GM18511 (cell line): ENCODE measurements around the gene CD55.
"Not testable (repeated sequence)": the region's sequence is repeated elsewhere in the genome, so short reads cannot be mapped to it uniquely, and the experiment has no call there.

Experiments used
- ATAC-seq: cut with Tn5 transposase; IDR thresholded peaks from one replicate; pipeline ENCODE4 v1.9.1; 2021; ENCODE audit warnings: mild to moderate bottlenecking, moderate library complexity; ENCODE audit not compliant: unreplicated experiment

CD55 gene

DNA sequence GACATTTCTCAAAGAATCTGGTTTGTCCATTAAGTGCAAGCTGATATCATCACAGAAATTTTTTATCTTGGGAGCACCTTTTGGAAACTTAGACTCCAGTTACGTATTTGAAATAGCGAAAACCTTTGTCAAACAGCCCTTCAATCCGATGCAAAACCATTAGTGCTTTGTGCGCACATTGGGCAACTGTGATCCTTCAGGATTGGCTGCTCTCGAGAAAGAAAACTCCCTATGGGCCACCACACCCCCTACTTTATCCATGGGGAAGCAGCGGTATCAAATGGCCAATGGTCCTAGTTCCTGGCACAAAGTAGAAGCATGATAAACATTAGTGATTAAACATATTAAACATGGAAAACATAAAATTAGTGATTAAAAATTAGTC, 16.0 kb upstream of the CD55 start:
- no peak for ATAC-seq

DNA sequence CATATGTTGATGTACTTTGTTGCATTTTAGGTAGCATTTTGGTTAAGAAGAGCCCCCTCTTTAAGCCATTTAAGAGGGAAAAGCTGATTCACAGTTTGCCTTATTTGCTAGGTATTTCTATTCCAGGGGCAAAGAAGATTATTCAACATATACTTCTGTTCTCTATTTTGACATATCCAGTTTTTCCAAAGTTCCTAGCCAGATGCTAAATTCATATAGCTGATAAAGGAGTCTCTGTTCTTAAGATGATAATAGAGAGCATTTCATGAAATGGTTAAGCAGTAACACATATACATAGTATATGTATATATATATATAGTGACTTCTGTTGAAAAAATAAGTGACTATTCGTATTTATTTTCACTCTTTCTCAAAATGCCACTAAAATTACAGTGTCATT, 15.5 kb upstream of the CD55 start:
- ATAC-seq: no peak

DNA sequence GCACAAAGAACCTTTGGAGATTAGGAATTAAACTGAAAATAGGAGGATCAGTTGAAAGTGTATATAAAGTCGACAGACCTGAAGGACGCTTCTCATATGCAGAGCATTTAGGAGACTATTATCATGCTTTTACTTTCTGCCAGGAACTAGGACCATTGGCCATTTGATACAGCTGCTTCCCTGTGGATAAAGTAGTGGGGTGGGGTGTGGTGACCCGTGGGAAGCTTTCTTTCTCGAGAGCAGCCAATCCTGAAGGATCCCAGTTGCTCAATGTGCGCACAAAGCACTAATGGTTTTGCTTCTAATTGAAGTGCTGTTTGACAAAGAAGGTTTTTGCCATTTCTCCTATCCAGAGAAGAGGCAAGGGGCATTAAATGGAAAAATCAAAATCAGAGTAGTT, 14.9 kb upstream of the CD55 start:
- ATAC-seq: no peak

DNA sequence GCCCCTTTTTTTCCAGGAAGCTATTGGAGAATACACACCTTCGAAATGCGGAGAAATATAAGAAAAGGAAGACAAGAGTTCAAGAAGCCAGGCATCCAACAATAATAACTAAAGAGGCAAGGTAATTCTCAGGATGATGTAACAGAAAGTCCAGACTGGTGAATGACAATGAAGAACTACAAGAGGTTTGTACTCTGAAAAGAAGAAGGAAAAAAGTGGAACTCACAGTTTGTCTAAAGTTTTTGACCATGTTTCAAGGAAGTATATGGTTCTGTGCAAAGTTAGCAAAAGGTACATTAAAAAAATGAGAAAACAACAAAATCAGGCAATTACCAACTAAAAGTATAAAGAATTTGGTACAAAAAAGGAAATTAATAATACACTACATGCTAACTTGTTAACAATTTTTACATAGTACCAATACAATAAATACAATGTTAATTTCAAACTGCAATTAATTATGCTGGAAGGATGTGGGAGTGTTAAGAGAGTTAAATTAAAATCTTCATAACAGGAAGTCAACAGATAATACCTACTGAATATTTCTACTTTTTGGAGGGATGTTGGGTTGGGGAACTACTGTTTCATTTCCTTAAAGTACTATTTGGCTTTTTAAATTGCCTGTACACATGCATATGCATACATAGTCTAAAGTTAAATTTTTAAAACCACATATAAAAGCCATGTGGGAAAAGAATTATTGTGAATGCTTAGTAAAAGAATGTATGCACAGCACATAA, 12.9 kb upstream of the CD55 start:
- ATAC-seq: no peak

DNA sequence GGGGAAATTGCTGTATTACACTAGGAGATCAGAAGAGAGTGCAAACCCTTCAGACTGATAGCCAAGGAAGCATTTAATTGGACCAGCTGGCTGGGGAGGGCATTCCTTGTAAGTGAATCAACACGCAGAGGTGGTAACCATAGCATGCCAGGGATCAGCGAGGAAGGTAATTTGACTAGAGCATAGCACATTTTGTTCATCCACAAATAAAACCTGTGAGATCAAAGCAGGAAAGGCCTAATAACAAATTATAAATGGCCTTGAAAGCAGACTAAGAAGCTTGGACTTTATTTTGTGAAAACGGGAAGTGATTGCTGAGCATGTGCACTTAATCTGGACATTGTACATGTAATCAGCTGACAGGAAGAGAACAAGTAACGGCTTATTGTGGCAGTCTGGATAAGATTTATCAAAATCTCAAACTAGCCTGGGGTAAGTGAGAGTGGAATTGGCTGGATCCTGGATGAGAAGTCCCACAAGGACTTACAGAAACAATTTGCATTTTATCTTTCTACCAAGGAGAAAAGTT, 11.7 kb upstream of the CD55 start:
- ATAC-seq: no peak

DNA sequence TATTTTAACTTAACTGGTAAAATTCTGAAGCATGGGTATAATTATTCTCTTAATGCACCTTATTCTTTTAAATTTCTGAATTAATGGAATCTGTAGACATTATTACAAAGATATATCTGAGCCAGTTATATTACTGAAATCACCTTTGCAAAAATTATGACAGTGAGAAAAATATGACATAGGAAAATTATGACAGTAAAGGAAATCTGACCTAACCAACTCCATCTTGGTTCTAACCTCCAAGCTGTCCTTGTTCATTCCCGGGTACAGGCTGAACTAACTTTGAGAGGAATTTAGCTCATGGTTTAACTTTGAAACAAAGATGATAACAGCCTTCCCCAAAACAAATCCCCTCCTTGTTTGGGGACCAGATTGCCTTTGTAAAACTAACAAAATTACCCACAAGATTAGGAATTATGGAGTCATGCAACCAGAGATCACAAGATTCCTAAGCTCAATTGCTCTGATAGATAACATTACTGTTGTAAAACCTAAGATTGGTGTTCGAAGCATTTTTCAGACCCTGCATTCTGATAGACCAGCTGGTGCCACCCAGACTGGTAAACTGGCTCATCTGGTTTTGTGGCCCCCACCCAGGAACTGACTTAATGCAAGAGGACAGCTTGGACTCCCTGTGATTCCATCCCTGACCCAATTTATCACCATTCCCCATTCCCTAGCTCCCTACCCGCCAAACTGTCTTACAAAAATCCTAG, 9.4 kb upstream of the CD55 start:
- no peak for ATAC-seq

DNA sequence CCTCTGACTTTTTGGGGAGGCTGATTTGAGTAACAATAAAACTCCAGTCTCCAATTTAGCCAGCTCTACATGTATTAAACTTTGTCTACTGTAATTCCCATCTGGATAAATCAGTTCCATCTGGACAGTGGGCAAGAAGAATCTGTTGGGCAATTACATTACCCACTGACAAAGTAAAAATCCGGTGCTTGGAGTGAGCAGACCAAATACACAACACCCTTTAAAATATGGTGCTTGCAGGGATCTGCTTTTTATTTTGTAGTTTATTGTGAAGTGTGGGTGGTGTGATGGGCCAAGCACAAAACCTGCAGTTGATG, 8.9 kb upstream of the CD55 start:
- ATAC-seq: no peak

DNA sequence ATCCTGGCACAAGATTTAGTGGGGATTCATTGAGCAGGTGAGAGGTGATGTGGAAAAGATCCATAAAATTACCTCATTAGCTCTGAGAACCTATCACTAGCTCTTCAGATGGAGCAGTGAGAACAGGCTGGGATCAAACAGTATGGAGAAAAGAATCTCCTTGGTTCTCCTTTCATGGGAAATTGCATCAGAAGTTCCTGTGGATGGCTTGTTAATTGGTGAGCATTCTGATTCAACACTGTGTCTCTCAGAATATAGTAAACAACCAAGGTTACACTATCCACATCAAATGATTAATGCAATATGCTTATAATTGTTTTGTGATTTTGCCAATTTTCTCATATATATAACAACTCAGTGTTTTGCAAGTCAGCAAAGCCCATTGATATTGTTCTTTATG, 8.3 kb upstream of the CD55 start:
- ATAC-seq: no peak

DNA sequence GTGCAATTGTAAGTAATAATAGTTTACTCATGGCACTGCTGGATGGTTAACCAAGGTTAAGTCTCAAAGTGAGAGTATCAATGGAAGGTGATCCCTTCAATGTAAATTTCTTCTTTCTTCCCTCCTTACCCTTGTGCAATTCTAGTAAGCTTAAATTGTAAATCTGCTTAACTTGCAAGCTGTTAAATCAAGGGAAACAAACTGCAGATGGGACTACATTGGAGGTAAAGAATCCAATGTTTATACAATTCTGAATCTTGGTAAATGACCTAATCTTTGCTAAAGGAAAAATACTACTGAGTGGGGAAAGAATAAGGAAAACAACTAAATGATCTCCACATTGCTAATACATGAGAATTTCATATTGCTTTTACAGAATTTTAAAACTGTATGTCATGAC, 6.7 kb upstream of the CD55 start:
- ATAC-seq: no peak

DNA sequence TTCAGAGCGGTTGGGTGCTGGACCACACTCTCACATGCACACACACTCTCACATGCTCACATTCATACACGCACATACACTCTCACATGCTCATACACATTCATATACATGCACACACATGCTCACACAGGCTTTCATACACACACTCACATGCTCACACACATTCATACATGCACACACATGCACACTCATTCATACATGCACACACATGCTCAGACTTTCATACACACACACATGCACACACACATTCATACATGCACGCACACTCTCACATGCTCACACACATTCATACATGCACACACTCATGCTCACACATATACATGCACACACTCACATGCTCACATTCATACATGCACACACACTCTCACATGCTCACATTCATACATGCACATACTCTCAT, 6.0 kb upstream of the CD55 start:
- ATAC-seq: no peak

DNA sequence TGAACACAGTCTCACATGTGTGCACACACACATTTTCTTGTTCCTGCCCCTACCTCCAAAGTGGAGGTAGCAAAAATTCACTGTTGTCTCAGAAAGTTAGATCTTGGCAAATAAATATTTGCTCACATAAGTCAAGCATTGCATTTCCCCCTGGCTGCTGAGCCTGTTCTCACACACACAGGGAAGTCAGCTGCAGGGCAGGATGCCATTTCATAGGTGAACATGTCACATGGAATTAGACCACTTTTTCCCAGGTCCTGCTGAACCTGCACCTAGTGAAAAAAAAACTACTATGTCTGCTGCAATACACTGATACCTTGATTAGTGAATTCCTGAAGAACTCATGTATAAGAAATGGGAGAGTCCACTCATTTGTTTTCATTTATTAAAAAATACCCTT, 5.3 kb upstream of the CD55 start:
- ATAC-seq: no peak

DNA sequence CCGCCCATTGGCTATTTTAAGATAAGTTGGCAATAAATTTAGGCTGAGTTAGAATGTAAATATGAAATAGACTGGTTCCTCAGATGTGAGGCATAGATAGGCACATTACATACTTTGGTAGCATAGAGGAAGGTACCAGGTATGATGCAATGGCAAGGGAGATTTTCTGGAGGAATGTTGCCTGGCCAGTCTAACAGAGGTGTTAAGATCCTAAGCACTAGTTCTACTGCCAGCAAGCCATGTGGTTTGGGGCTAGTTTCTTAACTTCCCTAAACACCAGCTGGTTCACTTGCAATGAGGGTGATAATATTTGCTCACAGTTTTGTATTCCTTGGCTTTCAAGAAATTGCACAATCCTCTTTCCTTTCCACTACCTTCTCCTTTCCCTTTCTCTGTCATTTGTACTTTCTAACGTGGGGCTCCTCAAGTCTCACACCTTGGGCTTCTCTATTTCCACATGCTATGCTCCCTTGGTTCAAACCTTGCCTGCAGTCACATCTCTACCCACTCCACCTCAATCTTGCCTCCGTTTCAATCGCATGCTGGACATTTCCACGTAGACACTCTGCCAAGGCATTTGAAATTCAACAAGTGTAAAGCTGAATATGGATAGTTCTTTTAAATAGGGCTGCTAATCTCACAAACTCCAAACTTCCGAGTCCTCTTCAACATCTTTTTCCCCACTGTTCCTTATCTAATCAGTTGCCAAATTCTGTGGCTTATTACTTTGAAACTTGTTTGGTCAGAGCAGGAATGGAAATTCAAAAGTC, 4.7 kb upstream of the CD55 start:
- ATAC-seq: no peak

DNA sequence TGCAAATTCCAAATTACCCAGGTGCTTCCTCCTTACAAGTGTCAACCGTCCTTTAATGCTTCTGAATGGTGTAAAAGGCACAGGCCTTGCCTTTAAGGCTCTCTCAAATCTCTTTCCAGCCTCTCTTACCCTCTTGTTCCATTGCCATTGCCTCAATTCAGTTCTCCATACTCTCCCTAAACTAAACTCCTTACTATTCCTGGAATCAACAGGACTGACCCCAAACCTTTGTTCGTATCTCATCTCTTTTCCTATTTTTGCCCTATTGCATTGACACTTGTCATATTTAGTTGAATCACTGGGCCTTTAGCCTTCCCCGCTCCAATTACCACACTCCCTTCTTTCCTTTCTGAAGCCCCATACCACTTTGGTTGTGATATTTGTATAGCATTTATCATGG, 3.9 kb upstream of the CD55 start:
- no peak for ATAC-seq

DNA sequence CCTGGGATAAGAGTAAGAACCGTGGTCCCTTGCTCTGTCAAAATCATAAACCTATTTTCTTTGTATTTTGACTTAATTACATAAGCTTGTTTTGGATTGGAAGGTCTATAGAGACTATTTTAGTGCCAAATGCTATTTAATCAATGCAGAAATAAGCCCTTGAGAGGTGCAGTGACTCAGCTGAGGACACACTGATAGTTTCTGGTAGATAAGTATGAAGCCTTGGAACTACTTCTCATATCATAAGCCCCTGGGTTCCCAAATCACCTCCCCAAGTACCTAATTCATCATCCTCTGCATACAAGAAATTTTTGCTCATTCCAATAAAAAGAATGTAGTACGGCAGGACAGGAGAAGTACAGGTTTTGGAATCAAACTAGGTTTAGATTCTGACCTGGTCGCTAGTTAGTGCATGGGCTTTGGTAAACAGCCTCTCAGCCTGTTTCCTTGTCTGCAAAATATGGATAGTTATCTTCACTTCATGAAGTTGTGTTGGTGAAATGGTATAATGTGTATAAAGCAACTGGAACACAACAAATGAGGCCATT, 3.3 kb upstream of the CD55 start:
- ATAC-seq: no peak

DNA sequence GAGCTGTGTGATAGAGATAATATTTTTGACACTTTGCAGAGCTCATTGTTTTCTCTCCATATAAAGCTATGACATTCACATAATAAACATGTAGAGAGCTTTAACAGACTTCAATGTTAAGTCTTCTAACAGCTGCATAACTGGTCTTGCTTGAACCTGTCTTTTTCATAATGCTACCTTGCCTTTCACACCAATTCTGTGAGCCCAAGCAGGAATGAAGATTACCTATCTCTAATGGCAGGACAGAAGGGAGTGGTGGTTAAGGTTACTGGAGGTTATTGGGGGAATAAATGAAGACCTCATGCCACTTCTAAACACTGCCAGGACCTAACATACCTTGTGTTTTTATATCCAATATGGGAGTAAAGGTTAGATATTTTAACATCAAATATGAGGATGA, 2.3 kb upstream of the CD55 start:
- no peak for ATAC-seq

DNA sequence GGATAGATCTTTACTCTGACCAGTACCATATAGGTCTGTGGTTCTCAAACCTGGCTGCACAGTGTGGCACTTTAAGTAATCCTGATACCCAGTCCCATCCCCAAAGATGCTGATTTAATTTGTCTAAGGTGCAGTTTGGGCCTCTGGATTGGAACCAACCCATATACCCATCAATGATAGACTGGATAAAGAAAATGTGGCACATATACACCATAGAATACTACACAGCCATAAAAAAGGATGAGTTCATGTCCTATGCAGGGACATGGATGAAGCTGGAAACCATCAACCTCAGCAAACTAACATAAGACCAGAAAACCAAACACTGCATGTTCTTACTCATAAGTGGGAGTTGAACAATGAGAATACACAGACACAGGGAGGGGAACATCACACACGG, 1.4 kb upstream of the CD55 start:
- not testable (repeated sequence) for ATAC-seq

DNA sequence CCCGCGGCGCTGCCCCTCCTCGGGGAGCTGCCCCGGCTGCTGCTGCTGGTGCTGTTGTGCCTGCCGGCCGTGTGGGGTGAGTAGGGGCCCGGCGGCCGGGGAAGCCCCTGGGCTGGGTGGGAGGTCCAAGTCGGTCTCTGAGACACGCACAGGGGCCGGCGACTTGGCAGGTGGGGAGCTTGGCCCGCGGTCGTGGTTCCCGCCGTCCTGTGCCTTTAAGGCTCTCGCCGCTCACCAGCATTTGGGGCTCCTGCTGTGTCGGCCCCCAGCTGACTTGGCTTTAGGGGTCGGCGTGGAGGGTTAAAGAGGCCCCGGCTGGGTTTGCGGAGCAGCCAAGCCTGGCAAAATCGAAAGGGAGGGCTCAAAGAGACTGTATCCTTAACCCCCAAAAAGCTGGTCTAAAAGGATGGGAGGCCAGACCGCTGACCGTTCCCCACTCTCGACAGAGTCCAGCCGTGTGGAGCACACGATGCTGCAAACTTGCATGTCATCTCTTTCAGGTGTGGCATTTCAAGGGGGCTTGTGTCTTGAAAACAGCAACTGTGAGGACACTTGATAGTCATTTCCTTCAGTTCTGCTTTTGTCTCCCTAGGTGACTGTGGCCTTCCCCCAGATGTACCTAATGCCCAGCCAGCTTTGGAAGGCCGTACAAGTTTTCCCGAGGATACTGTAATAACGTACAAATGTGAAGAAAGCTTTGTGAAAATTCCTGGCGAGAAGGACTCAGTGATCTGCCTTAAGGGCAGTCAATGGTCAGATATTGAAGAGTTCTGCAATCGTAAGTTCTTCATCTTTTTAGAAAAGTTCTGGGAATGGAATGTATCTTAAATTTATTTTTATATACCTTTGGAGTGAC, 540 bp downstream of the CD55 start:
- peak; percentile 2 for ATAC-seq

DNA sequence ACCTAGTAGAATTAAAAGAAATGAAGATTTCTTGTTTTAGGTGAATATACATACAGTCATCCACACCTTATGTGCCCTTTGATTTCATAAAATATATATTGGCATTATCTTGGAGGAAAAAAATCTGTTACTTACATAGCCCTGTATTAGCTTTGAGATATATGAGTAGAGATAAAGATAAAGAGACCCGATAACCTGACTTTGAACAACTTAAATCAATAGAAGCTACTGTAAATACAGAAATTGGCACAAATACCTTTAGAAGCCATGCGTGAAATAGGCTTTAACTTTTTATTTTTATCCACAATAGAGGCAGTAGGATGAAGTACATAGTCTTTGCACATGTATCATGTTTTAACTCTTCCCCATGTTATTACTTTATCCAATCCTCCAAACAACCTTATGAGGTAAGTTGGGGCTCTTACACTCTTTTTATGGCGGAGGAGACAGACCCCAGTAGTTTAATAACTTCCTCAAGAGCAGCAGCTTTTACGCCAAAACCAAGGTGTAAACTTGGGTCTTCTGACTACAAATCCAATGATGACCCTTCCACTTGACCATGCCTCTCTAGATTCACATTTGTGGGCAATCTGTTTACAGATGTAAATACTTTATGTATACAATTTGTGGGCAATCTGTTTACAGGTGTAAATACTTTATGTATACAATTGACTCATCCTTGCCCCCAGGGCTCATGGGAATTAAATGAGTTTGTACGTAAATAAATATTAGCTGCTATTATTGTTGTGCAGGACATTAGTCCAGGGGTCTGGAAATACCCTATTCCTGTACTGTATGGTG, 2.1 kb downstream of the CD55 start:
- no peak for ATAC-seq

DNA sequence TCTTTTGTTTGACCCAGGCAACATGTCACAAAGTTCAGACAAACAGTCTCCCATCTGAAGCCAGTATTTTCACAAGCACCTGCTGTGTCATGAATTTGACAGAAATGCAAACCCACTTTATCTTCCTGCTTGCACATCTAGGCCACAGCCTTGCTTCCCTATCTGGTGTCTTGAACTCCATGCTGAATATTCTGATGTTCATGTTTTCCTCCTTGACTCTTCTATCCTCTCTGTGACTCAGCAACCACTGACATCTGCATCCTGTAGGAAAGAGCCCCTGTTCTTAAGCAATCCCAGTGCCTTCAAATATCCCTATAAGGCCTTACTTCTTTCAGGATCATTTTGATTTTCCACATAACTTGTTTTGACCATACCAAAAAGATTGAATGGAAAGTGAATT, 6.5 kb downstream of the CD55 start:
- no peak for ATAC-seq

DNA sequence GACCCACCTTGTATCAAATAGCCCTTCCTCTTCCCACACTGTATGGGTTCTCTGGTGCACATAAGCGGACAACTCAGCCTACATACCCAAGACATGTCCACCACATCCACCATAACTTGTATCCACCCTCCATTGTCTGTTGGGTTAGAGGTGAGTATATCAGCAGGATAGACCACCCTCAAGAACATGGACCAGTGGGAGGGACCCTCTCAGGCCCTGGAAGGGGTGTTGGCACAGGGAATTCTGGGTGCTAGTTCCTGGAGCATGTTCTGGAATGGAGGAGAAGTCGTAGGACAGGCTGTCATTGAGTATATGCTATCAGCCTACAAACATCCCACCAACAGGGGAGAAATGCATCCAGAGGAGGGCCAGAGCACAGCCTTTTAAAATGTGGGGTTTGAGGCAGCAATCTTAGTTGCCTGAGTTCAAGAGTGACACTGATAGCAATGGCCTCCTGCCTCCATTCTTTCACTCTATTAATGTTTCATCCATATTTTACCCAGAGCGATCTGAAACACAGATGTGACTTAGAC, 7.5 kb downstream of the CD55 start:
- no peak for ATAC-seq
